HG02588 (cell line): ENCODE measurements around the gene GAB1.

ENCODE experiments used
- ATAC-seq: cut with Tn5 transposase; IDR thresholded peaks from one replicate; pipeline ENCODE4 v1.9.1; 2021; ENCODE audit warnings: mild to moderate bottlenecking, moderate library complexity; ENCODE audit not compliant: unreplicated experiment

Gene GAB1

GRCh38 chr4:143357161-143357845 lies 20.6 kb downstream of the GAB1 start:
- peak; percentile 29 for ATAC-seq

- ATAC-seq, result no peak
These were observed 21.7 kb downstream of the GAB1 start for GRCh38 chr4:143358419-143358818.

- peak; percentile 76 for ATAC-seq
These were observed 22.4 kb downstream of the GAB1 start for GRCh38 chr4:143358923-143359643.

- no peak for ATAC-seq
These were observed 23.0 kb downstream of the GAB1 start for GRCh38 chr4:143359644-143360193.

GRCh38 chr4:143360838-143361625 lies 24.4 kb downstream of the GAB1 start:
- no peak for ATAC-seq

- ATAC-seq, result no peak
These were observed 25.8 kb downstream of the GAB1 start for GRCh38 chr4:143362349-143363046.

GRCh38 chr4:143363332-143363731 lies 26.7 kb downstream of the GAB1 start:
- ATAC-seq, result no peak

GRCh38 chr4:143364063-143364462 lies 27.4 kb downstream of the GAB1 start:
- ATAC-seq, result no peak

GRCh38 chr4:143367863-143368262 lies 31.2 kb downstream of the GAB1 start:
- ATAC-seq, result no peak

- ATAC-seq, result no peak
These were observed 32.9 kb downstream of the GAB1 start for GRCh38 chr4:143369552-143369951.

GRCh38 chr4:143372093-143372915 lies 35.6 kb downstream of the GAB1 start:
- ATAC-seq, result peak; percentile 79

GRCh38 chr4:143374255-143374654 lies 37.6 kb downstream of the GAB1 start:
- ATAC-seq, result no peak

GRCh38 chr4:143374771-143375170 lies 38.1 kb downstream of the GAB1 start:
- ATAC-seq, result no peak

GRCh38 chr4:143375326-143376073 lies 38.8 kb downstream of the GAB1 start:
- ATAC-seq, result peak; percentile 26

- peak; percentile 56 for ATAC-seq
These were observed 41.0 kb downstream of the GAB1 start for GRCh38 chr4:143377611-143378099.

- no peak for ATAC-seq
These were observed 44.0 kb downstream of the GAB1 start for GRCh38 chr4:143380629-143381028.

GRCh38 chr4:143381189-143382118 lies 44.8 kb downstream of the GAB1 start:
- peak; percentile 31 for ATAC-seq

GRCh38 chr4:143382596-143382995 lies 45.9 kb downstream of the GAB1 start:
- ATAC-seq, result no peak
